Right hindlimb (tissue), 1 donor: Measurements from ENCODE around the gene KBTBD4.
A peak's percentile ranks its signal among the peaks of the same experiment; 100 is the strongest.

Source experiments
- DNase-seq: peaks from one replicate; pipeline ENCODE4 v3.0.0-alpha.2; 2018

The KBTBD4 gene

GRCh38 chr11:47523490-47524225, 55.1 kb downstream of the KBTBD4 start:
- DNase-seq: peak; percentile 37
